NCI-H1694 treated with DMSO at 0.1 percent for 48 hours (cell line): ENCODE results near the gene SLC25A39.
A peak's percentile ranks its signal among the peaks of the same experiment; 100 is the strongest.
"Not testable (repeated sequence)": the region's sequence is repeated elsewhere in the genome, so short reads cannot be mapped to it uniquely, and the experiment has no call there.

ENCODE experiments used
- DNase-seq: peaks from one replicate; lab custom pipeline; 2025; lab: John Stamatoyannopoulos, UW

Gene SLC25A39

DNA sequence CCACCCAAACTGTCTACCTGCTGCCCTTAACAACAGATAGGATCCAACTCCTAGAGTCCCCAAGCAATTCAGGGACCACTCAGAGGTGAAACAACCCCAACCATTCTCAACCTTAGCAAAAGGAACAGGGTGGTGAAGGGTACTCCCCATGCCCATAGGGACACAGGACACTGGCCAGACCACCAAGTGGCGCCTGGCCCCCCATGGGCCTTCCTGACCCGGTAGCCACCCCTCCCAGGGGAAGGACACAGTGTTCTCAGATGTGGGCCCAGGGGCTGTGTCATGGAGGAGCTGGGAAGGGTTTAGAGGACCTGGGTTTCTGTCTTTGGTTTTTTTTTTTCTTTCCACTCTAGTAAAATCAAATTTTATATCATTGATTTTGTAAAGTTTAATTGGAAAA, 9.7 kb upstream of the SLC25A39 start:
- no peak for DNase-seq

- DNase-seq = no peak
Observed at GRCh38 chr17:44333371-44333770, 8.7 kb upstream of the SLC25A39 start.

- DNase-seq = peak; percentile 72
Observed at GRCh38 chr17:44331249-44331760, 6.7 kb upstream of the SLC25A39 start.

DNA sequence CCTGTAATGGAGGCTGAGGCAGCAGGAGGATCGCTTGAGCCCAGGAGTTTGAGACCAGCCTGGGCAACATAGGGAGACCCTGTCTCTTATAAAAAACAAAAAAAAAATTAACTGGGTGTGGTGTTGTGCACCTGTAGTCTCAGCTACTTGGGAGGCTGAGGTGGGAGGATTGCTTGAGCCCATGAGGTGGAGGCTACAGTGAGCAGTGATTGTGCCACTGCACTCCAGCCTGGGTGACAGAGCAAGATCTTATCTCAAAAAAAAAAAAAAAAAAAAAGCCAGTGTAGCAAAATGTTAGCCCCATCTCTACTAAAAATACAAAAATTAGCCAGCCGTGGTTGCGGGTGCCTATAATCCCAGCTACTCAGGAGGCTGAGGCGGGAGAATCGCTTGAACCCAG, 5.6 kb upstream of the SLC25A39 start:
- not testable (repeated sequence) for DNase-seq

DNA sequence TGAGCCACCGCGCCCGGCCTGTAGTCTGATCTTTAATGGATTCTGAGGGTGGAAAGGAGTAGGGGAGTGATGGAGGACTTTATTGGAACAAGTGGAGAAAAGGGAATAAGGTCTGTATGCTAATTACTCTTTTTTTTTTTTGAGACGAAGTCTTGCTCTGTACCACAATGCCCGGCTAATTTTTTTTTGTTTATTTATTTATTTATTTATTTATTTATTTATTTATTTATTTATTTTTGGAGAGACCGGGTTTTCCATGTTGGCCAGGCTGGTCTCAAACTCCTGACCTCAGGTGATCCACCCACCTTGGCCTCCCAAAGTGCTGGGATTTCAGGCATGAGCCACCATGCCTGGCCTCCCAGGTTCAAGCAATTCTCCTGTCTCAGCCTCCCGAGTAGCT, 4.9 kb upstream of the SLC25A39 start:
- DNase-seq = not testable (repeated sequence)

DNA sequence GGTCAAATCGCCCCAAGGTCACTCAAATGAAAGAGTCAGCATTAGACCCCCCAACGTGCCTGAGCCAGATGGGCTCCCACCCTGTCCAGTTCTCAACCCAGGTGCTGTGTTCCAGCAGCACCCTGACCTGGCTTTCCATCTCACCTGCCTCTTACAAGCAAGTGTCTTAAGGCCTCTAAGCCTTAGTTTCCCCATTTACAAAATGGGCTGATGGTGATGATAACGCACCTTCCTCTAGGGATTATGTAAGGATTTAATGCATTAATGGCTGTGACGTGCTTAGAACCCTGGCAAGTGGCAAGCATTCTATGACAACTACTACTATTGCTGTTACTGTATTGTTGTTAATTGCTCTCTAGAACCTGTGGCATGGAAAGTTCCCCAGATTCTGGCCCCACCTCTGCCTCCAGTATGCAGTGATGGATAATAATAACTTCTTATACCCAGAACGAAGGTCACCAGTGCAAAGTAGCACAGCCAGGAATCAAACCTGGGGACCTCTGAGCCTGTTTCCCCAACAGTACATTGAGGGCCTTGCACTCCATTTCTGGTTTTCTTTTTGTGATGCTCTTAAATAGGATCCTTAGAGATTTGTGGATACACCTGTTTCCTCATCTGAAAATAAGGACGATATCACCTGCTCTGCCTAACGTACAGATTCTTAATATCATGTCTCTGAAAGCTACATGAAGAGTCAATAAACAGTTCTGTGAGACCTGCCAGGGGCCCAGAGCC, 3.3 kb upstream of the SLC25A39 start:
- DNase-seq = no peak

DNA sequence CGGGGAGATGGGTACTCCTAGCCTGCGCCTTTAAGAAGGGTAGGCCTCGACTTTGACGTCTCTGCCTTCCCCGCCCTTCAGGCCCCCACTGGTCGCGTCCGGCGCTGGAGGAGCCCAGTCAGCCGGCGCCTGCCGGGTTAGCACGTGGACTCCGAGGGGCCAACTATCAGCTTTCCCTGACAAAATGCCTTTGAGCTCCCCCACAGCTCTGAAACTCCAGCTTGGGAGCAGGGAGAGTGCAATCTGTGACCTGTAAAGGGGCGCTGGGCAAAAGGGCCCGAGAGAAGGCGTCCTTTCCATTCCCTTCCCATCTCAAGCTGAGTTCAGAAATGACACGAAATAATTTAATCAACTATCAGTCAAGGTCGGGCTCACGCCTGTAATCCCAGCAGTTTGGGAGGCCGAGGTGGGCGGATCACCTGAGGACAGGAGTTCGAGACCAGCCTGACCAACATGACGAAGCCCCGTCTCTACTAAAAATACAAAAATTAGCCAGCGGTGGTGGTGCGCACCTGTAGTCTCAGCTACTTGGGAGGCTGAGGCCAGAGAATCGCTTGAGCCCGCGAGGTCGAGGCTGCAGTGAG, 2.3 kb upstream of the SLC25A39 start:
- DNase-seq = peak; percentile 92

- DNase-seq = no peak
Observed at GRCh38 chr17:44324092-44324570, 492 bp downstream of the SLC25A39 start.

DNA sequence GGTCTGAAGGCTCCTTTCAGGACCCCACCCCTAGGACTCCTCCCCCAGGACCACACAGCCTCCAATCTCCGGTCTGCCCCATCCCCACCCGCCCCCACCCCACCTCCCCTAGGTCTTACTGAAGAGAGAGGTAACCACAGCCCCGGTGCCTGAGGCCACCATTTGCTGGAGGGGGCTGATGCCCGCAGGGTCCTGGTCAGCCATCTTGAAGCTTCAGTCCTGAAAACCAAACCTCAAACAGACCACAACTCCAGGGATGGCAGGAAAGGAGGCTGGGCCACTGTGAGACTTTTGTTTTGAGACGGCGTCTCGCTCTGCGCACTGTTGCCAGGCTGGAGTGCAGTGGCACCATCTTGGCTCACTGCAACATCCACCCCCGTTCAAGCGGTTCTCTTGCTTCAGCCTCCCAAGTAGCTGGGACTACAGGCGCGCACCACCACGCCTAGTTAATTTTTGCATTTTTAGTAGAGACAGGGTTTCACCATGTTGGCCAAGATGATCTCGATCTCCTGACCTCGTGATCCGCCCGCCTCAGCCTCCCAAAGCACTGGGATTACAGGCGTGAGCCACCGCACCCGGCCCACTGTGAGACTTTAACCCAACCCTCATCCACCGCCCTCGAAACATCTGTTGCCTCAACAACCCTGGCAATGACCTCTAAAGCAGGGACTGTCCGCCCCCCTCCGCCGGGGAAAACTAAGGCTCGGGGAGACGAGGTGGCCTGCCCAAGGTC, 1.1 kb downstream of the SLC25A39 start:
- no peak for DNase-seq

- no peak for DNase-seq
Observed at GRCh38 chr17:44322236-44322895, 2.3 kb downstream of the SLC25A39 start.

GRCh38 chr17:44321246-44322120, 3.1 kb downstream of the SLC25A39 start:
- no peak for DNase-seq

DNA sequence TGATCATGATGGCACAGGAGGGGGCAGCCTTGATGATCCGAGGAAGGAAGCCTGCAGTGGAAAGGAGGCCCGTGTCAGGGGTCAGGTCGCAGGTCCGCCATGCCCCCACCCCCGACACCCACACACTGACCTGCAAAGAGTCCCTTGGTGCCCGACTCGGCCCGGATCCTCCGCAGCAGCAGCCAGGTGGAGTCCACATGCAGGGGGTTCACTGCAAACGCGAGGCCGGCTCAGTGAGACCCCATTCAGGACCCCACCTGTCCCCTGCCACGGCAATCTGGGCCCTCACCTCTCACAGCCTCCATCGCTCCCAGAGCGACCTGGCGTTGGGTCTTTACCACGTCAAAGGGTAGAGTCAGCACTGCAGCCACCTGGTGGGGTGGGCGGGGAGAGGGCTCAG, 4.6 kb downstream of the SLC25A39 start:
- no peak for DNase-seq

DNA sequence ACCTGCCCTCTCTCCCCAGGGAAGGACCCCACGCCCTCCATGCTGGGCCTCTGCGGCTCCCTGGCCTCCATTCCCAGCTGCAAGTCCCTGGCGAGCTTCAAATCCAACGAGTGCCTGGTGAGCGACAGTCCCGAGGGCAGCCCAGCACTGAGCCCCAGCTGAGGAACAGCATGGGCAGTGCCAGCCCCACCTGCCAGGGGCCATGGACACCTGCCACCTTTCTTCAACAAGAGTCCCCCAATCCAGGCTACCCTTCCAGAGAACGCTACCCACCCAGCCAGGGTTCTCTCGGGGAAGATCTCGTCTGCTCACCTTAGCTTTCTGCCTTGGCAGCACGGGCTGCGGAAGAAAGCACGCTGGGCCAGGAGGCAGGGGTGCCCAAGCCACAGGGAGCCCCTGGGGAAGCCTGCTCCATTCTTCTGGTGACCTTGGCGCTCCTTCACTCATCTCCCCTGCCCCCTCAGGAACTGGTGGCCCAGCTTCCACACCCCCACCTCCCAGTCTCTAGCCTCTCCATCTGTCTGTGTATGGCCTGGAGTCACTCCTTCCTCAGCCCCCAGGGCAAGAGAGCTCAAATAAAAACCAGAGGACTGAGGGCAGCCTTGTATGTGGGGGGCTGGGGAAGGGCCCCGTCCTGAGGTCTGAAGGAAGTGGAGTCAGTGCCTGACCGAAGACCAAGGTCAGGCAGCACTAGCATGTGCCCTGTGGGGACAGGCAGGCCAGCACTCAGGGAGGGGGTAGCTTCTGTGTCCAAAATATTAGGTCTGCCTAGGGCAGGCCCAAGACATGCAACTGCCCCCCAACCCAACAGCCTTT, 6.3 kb downstream of the SLC25A39 start:
- DNase-seq = no peak

GRCh38 chr17:44317545-44317944, 7.1 kb downstream of the SLC25A39 start:
- no peak for DNase-seq

DNA sequence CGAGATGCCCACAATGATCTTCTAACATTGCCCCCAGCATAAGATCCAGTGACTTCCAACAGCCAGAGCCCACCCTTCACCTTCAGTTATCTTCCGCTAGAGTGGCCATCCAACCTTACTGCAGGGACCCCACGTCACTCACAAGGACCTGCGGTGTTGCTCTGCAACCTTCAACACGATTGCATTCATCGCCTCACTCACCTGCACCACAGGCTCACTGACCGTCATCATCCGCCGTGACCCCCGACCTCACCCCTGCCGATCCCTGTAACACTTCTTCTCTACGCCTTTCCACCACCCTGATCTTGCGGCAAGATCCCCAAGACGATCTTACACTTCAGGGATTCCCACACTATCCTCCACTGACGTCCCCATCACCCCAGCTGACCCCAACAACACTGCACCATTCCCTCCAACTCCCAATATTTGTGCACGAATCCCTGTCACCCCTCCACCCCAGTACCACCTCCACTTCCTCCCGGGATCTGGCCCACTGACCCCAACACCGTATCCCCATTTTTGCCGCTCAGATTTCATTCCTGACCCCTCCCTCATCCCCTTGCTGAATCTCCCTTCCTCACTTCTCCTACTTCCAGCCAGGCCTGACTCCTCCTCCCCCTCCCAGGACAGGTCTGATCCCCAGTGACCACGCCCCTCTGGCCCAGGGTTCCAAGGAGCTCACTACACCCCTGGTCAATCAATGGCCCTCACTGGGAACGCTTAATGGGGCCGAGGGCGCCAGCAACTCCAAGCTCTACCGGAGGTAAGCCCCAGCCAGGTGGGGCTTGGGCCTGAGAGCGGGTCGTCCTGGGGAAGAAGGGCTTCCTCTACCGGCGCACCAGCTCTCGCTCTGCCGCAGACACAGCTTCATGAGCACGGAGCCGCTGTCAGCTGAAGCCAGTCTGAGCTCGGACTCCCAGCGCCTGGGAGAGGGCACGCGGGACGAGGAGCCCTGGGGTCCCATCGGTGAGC, 8.6 kb downstream of the SLC25A39 start:
- DNase-seq = no peak

GRCh38 chr17:44314869-44315661, 9.6 kb downstream of the SLC25A39 start:
- no peak for DNase-seq

DNA sequence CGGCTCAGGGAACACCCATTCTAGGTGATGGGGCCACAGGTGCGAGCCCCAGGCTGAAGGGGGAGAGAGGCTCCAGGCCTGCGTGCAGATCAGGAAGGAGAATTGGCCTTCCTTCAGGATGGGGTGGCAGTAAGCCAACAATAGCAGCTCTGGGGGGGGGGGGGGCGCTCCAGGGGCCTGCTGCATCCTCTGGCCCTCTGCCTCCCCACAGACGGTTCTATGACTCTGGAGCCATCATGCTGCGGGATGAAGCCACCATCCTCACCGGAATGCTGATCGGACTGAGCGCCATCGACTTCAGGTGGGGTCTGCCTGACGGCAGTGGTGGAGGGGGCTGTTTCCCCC, 10.1 kb downstream of the SLC25A39 start:
- DNase-seq = no peak

GRCh38 chr17:44314031-44314430, 10.6 kb downstream of the SLC25A39 start:
- no peak for DNase-seq
